NCI-H524 treated with DMSO at 0.1 percent for 48 hours (cell line): Measurements from ENCODE around the gene ADGRG1.

Experiments used
- DNase-seq: peaks from one replicate; lab custom pipeline; 2025; lab: John Stamatoyannopoulos, UW

Gene ADGRG1

DNA sequence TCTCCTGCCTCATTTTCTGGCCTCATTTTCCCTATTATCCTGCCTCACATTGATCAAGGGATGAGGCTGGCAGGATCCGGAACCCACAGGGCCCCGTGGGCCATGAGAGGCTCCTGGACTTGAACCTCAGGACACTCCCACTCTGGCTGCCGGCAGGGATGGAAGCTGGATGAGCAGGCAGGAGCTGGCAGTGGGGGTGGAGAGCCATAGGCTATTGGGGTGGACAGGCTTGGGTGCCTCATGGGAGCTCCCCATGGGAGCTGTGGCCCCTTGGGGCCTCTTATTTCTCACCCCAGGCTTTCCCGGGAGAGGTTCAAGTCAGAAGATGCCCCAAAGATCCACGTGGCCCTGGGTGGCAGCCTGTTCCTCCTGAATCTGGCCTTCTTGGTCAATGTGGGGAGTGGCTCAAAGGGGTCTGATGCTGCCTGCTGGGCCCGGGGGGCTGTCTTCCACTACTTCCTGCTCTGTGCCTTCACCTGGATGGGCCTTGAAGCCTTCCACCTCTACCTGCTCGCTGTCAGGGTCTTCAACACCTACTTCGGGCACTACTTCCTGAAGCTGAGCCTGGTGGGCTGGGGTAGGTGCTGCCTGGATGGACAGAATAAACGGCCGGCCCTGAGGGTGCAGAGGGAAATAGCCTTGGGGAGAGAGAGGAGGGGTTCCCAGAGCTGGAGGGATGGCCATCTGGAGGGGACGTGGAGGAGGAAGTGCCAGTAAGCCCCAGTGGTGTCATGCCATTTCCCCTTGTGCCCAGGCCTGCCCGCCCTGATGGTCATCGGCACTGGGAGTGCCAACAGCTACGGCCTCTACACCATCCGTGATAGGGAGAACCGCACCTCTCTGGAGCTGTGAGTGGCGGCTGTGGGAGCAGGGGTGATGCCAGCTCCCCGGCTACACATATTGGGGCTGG, 55.5 kb downstream of the ADGRG1 start:
- no peak for DNase-seq

DNA sequence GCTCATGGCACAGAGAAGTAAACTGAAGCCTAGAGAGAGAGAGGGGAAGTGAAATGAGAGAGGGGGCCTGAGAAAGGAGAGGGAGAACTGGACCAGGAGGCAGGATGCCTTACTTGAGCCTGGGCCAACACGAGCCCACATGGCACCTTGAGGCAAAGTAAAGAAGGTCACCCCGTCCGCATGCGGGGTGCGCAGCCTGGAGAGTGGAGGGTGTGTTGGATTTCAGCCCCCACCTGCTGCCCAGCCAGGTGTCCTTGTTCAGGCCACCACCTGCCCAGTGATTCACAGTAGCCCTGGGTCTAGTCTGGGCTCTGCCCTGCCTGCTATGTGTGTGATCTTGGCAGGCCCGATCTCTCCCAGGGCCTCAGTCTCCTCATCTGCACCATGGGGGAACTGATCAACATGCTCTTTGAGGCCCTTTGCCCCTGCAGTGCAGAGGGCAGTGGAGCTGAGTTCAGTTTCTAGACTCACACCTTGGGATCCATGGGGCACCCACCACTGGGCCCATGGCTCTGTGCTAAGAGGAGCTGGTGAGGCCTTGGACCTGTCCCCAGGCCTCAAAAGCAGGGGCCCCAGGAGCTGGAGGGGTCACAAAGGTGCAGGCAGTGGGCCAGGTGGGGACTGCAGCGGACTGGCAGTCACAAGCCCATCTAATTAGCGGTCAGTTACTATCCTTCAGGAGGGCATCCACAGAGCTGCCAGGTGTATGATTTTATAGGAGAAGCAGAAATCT, 56.4 kb downstream of the ADGRG1 start:
- DNase-seq, result no peak

DNA sequence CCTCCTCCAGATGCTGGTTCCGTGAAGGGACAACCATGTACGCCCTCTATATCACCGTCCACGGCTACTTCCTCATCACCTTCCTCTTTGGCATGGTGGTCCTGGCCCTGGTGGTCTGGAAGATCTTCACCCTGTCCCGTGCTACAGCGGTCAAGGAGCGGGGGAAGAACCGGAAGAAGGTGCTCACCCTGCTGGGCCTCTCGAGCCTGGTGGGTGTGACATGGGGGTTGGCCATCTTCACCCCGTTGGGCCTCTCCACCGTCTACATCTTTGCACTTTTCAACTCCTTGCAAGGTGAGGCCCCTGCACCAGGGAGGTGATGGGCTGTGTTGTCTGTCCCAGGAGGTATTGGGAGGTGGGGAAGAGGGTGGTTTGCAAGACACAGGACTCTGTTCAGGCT, 57.2 kb downstream of the ADGRG1 start:
- no peak for DNase-seq

DNA sequence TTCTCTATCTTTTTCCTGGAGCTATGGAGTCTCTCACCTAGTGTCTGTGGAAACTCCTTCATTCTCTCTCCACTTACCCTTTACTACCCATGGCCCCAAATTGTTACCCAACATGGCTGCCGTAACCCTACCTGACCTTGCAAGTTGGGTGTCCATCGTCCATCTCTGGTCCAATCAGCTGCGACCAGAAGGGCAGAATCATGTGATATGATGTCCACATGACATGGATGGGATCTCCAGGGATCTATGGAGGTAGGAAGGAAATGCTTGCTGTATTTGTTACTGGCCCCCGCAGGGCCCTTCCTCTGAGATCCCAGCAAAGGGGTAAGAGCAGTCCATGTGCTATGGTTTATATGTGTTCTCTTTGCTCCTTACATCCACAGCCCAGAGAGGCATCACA, 58.1 kb downstream of the ADGRG1 start:
- no peak for DNase-seq

DNA sequence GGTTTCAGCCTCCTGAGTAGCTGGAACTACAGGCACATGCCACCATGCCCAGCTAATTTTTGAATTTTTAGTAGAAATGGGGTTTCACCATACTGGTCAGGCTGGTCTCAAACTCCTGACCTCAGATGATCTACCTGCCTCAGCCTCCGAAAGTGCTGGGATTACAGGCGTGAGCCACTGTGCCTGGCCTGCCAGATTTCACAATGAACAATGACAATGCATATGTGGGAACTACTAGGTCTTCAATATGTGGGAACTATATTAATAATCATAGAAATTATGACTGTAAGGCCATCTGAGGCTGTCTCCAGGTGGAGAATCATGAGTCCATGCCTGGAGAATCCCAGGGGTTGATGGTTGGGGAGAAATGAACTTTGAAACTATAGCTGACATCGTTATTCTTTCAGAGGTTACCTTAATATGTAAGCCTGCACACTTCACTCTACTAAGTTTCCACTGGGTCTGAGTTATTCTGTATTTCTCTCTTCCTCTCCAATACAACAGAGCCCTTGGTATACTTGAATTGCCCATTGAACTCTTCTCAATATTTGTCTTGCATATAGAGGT, 59.0 kb downstream of the ADGRG1 start:
- DNase-seq, result no peak

DNA sequence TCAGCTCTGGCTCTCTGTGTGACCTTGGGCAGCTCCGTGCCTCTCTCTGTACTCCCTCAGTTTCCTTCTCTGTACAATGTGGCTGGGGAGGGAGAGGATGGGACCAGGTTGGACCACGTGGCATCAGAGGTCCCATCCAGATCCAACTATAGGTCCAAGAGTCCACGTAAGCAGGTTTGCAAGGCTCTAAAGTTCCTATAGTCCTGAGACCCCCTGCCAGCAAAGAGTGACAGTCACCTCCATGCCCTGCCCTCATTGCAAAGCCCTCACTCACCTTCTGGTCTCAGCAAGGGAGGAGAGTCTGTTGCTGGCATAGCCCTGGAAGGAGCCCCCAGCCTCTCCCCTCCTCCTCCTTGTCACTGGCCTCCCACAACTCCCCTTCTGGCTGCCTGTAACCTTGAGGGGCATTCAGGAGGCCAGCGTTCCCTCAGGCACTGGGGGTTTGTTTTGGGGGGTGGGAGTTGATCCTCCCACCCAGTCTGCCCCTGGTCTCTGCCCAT, 60.1 kb downstream of the ADGRG1 start:
- DNase-seq, result no peak

DNA sequence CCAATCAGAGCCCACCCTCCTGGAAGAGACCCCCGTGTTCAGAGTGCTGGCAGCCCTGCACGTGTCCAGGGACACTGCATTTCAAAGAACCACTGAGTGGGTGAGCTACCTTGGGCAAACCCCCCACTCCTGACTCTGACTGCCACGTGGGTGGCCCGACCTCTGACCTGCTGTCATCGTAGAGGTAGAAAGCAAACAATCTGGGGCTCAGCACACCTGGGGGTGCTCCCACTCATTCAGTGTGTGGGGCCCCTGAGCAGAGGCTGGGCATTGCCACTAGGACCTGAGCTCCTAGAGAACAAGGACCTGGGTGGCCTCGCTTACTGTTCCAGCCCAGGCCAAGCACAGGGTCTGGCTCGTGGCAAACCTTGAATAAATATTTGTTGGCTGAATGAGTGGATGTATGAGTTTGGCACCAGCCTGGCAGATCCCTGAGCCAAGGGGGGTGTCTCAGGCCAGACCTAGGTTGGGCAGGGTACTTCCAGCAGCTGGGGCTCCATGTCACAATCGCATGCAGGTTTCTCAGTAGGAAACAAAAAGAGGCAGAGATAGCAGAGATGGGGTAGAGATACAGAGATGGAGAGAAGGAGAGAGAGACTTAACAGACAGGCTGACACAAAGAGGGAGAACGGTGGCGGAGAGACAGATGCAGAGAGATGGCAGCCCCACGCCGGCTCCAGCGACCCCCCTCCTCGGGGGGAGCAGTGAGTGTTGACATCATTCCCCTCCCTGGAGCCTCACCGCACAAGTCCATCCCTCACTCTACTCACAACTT, 60.7 kb downstream of the ADGRG1 start:
- DNase-seq, result no peak

DNA sequence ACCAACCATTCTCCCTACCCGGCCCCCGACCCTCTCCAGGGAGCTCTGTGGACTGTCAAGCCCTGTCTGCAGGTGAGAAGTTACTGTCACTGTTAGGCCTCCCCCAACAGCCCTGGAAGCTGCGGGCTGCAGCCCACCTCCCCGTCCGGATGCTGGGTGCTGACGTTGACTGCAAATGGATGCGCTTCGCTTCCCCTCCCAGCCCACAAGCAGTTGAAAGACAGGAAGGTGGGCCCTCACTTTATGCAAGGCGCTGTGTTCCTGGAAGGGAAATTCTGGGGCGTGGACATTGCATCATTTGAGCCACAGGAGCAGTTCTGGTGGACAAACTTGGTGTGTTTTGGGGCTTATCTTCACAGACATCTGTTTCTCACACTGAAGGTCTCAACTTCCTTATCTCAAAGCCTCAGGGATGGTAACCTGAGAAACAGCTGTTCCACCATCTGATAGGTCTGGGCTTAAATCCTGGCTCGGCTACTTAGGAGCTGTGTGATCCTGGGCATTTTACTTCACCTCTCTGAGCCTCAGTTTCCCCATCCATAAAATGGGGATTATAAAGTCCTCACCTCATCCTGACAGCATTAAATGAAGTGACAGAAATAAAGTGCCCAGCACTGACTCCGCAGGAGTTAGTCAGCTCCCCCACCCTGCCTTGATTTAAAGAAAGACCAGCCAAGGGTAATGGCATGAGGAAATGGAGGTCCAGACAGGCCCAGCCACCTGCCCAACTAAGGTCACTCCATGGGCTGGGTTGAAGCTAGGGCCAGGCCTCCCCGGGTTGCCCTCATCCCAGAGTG, 61.5 kb downstream of the ADGRG1 start:
- no peak for DNase-seq

DNA sequence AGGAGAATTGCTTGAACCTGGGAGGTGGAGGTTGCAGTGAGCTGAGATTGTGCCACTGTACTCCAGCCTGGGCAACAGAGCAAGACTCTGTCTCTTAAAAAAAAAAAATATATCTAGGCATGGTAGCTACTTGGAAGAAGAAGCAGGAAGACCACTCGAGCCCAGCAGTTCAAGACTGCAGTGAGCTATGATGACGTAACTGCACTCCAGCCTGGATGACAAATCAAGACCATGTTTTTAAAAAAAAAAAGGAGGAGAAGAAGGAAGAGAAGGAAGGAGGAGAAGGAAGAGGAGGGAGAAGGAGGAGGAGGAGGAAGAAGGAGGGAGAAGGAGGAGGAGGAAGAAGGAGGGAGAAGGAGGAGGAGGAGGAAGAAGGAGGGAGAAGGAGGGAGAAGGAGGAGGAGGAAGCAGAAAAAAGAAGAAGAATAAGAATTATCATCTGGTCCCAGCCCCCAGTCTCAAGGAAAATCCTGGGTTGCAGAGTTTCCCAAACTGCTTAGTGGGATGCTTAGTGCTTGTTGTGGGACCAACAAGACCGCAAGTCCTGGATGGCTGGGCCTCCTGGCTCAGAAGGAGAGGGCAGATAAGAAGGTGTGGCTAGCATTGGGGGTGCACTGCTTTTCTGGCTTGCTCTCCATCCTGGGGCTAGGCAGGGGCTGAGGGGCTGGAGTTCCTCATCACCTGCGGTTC, 62.5 kb downstream of the ADGRG1 start:
- DNase-seq, result no peak

DNA sequence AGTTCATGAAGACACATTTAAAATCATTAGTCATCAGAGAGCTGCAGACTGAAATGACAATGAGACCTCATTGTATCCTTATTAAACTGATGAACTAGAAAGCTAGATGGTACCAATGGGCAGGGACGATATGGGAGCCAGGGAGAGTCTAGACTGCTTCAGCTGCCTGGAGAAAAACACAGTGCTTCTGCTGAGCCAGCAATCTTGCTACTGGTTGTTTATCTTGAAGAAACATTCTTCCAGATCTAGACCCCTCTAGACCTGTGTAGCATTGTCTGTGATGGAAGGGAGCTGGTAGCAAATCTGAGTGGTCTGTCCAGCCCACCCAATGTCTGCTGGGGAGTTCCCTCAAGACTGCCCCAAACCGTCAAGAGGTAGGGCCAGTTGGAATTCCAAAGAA, 64.2 kb downstream of the ADGRG1 start:
- no peak for DNase-seq

DNA sequence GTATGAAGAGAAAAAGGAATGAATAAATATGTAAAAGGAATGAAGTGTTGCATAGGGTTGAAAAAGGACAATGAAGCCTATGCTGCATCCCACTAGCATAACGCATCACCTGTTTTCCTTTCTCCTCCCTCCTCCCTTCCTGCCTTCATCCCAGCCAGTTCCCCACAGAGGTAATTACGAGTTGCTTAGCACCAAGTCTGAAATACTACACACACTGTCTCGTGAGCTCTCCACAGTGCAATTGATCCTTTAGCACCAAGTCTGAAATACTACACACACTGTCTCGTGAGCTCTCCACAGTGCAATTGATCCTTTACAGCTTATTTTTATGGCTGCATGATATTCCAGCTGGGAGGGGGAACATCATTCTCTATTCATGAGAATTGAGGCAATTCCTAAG, 65.1 kb downstream of the ADGRG1 start:
- no peak for DNase-seq

DNA sequence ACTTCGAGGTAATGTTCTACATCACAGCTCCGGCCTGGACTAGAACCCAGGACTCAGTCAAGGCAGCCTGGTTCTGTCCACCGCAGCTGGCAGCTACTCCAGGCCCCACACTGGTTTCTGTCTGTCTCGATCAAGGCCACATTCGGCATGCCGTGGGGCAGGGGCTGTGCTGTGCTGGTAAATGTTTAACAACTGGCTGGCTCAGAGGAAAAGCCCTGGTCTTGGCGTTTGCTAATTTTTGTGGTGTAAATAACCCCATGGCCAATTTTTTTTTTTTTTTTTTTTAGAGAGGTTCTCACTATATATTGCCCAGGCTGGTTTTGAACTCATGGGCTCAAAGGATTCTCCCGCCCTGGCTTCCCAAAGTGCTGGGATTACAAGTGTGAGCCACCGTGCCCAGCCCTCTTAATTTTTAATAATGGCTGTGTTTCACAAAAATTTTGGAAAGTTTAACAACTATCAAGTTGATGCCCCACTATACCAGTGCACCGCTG, 65.8 kb downstream of the ADGRG1 start:
- no peak for DNase-seq

DNA sequence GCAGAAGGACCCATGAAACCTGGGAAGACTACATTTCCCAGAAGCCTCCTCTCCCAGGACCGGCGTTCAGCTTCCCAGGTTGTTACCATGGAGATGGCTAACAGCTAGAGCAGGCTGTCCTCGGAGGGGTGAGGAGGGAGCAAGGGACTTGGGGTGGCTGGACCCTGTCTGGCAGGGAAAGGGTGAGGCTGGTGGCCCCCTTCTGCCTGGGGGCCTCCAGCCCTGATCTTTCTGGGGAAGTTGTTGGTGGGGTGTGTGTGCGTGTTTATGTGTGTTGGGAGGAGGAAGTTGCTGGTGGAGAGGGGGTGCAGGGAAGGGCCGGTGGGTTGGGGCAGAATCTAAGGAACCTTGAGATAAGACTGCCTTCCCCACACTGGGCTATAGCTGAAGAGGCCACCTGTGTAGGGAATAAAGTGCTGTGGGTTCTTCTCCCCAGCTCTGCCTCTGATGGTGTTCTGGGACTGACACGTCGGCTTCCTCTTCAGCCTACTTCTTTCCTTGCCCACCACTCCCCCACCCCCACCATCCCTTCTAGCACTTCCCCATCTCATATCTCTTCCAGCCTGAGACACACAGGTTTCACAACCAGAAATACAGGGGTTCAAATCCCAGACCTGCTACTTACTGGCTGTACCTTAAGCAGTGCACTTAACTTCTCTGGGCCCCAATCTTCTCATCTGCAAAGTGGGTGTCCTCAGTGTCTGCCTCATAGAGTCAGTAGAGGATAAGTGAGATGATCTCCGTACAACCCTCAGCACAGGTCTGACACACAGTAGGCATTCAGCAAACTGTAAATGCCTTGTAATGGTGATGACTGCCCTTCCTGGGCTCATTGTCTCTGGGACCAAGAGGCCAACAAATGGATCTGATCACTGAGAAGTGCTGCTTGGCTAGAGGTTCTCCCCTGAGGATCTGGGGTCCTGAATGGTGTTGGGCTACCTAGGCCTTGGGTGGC, 66.6 kb downstream of the ADGRG1 start, which contains the start of gene DRC7:
DRC7 (plus strand) TSS at position 82 of the 955 bp plus-strand sequence. CDS start 3,144 bp downstream, outside the sequence.
- peak; percentile 20 for DNase-seq

DNA sequence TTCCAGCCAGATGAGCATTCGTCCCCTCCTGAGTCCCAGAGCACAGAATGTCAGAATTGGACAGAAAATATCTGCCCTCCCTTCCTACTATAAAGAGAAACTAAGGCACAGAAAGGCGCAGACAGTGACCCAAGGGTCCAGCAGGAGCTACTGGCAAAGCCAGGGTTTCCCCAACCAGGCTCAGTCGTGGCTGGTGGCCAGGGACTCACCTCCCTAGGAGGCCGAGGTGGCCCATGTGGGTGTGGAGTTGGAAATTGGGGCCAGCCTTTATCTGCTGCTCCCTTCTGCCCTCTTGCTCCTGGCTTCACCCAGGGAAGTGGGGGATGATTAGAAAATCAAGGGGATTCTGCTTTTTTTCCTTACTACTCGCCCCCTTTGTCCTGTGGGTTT, 67.2 kb downstream of the ADGRG1 start:
- DNase-seq, result no peak

DNA sequence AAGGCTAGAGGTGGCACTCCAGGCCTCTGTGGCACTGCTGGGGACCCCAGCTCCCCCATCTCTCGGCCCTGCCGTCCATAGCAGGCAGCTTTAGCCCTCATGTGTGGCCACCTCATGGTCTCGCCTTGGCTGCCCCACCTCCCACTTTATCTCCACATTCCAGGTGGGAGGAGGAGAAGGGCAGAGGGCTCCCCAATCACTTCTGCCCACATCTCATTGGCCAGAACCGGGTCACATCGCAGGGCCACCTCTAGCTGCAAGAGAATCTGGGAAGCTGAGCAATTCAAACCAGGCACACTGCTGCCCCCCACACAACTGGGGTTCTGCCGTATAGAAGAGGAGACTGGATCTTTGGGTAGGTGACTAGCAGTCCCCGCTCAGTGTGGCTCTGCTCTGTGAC, 67.8 kb downstream of the ADGRG1 start:
- no peak for DNase-seq

DNA sequence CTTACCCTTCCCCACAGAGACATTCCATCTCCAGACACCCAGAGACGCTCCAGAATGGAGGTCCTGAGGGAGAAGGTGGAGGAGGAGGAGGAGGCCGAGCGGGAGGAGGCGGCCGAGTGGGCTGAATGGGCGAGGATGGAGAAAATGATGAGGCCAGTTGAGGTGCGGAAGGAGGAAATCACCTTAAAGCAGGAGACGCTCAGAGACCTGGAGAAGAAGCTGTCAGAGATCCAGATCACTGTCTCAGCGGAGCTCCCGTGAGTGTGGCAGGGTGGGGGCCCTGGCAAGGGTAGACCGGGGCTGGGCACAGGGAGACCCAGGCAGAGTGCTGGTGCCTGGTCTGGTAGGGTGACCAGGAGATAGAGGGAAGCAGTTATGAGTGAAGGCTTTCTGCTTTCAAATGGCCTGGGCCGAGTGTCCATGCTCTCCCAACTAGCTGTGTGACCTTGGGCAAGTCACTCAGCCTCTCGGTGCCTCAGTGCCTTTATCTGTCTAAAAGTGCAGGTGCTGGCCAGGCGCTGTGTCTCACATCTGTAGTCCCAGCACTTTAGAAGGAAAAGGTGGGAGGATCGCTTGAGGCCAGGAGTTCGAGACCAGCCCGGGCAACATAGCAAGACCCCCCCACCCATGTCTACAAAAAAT, 69.6 kb downstream of the ADGRG1 start:
- no peak for DNase-seq

DNA sequence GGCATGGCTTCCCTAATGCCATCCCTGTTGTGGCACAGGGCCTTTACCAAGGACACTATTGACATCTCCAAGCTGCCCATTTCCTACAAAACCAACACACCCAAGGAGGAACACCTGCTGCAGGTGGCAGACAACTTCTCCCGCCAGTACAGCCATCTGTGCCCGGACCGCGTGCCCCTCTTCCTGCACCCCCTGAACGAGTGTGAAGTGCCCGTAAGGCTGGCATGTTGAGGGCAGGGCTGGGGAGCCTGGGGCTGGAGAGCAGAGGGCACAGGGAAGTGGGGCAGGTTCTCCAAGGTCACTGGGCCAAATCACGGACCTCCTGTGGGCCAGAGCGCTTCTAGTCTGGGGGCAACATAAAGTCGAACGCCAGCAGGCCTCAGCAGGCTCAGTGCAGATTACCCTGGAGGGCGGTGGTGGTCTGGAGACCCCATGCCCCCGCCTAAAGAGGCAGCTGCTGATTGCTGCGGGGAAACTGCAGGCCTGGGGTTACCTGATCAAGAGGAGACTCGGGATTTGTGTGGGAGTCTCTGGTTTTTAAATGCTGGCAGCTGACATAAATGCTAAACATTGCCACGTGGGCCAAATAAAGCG, 70.5 kb downstream of the ADGRG1 start:
- no peak for DNase-seq

DNA sequence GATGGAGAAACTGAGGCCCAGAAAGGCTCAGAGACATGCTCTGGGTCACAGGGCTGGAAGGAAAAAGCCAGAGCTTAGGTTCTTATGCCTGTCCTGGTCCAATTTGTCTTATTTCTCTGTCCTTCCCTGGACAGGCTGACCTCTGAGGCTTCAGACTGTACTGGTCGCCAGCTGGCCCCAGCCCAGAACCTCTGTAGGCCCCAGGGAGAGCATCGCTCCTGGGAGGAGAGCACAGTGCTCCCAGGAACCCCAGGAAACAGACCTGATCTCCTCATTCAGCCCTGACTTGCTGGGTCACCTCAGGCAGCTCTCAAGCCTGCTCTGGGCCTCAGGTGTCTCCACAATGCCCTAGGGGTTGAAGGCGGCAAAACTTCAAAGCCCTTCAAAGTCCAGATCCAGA, 71.1 kb downstream of the ADGRG1 start:
- DNase-seq, result no peak
